Body of pancreas (tissue), 4 donors: ENCODE results near the gene GOLPH3. TPM values are rescaled to one million over a fixed set of nuclear protein-coding genes. Genes with fewer than 3 reads are reported as not detected.
A peak's percentile ranks its signal among the peaks of the same experiment; 100 is the strongest.

Experiments
- ATAC-seq: fragments of 150-250 bp; one replicate; pipeline ENCODE4 v1.9.1; 2016
- DNase-seq, 4 donors: peaks; one replicate each; pipeline ENCODE4 v3.0.0-alpha.2; 2019
- H3K27ac ChIP-seq, 4 donors: fragments of 200-600 bp; sonication (generic); 1 replicate in 3 of 4; 2 replicates in 1 of 4; pipeline versions ENCODE4 v1.5.1 to v1.6.1; 2016 to 2019; ENCODE audit warnings: mild to moderate bottlenecking in 1 of 4, mixed read lengths in 1 of 4, moderate library complexity in 1 of 4
- H3K27me3 ChIP-seq, 2 donors: fragments of 200-600 bp; sonication (generic); one replicate each; pipeline ENCODE4 v1.6.0; 2016; ENCODE audit warnings: mild to moderate bottlenecking in 1 of 2
- H3K36me3 ChIP-seq, 2 donors: fragments of 200-600 bp; sonication (generic); replicated peaks in 1 of 2; 2 replicates each; pipeline ENCODE4 v1.5.1; 2016; ENCODE audit warnings: low read depth in 2 of 2; ENCODE audit not compliant: insufficient read depth in 1 of 2
- H3K4me1 ChIP-seq: fragments of 200-600 bp; sonication (generic); one replicate; pipeline ENCODE4 v1.6.0; 2016
- H3K4me3 ChIP-seq, 2 donors: fragments of 200-600 bp; sonication (generic); 1 replicate in 1 of 2; 2 replicates in 1 of 2; pipeline ENCODE4 v1.5.1; 2016 to 2019
- H3K9me3 ChIP-seq, 3 donors: fragments of 200-600 bp; sonication (generic); 1 replicate in 2 of 3; 2 replicates in 1 of 3; pipeline ENCODE4 v1.5.1; 2016
- CTCF ChIP-seq, 7 experiments: fragments of 450-650 bp in 4 of 7; fragments of 200-600 bp in 3 of 7; sonication (generic) in 3 of 7; IDR thresholded peaks; one replicate each; pipeline ENCODE4 v1.5.1; 2016 to 2019; ENCODE audit warnings: antibody characterized with exemption in 7 of 7
- POLR2A ChIP-seq, 3 donors: fragments of 450-650 bp; IDR thresholded peaks; one replicate each; pipeline ENCODE4 v1.6.1; 2016; ENCODE audit warnings: antibody characterized with exemption in 3 of 3, mild to moderate bottlenecking in 2 of 3
- WGBS, 2 donors: methylation state at CpG; one replicate each; pipeline ENCODE4 v1.1.5; 2017; 5-methylcytosine and 5-hydroxymethylcytosine counted together
- intact Hi-C: fragments of 100-400 bp; cut with DNase I; formaldehyde crosslinking; loops from one replicate; pipeline ENCODE4 v1.15.1; 2023
- total RNA-seq, 2 donors: library from RNA; depleted of rRNA; stranded (reverse); fragments of >200 nt; gene quantifications; one replicate each; pipeline ENCODE4 v1.1.0, GENCODE V29; 2016

Gene GOLPH3
- total RNA-seq, 2 donors from 2014 or later: 74.2 to 78.4 TPM

- Histone ChIP-seq H3K36me3 (peaks cover 6 to 7% of the 10 kb centered on the region in 2 donors), H3K4me1 (no peaks in the 10 kb centered on the region), H3K9me3 (no peaks in the 10 kb centered on the region), H3K4me3 (no peak overlapping the region), H3K27ac (no peak overlapping the region), H3K27me3 (no peaks in the 10 kb centered on the region)
- no peak for DNase-seq
- intact Hi-C loops: no loop called here
- no peak for ATAC-seq
- no peak for TF ChIP-seq CTCF (IDR thresholded peaks at IDR 0.05)
- no peak for TF ChIP-seq POLR2A (IDR thresholded peaks at IDR 0.05)
- 63 to 64% methylated on average over 7 of the region's 7 CpGs for WGBS, 2 donors
Measured at GRCh38 chr5:32095261-32095671, 78.9 kb downstream of the GOLPH3 start.

- H3K27me3 ChIP-seq: no peaks in the 10 kb centered on the region
- no peaks in the 10 kb centered on the region for H3K4me1 ChIP-seq
- no peaks in the 10 kb centered on the region for H3K9me3 ChIP-seq
- H3K36me3 ChIP-seq: peaks cover 3 to 4% of the 10 kb centered on the region in 2 donors
- intact Hi-C loops: no loop called here
- TF ChIP-seq CTCF (IDR thresholded peaks at IDR 0.05) (no peak), POLR2A (IDR thresholded peaks at IDR 0.05) (no peak)
- ATAC-seq (no peak), DNase-seq (no peak)
- H3K4me3 ChIP-seq: no peak overlapping the region
- WGBS, 2 donors: 75 to 87% methylated on average over 5 of the region's 5 CpGs
- H3K27ac ChIP-seq: no peak overlapping the region
Measured at GRCh38 chr5:32094691-32095090, 79.4 kb downstream of the GOLPH3 start.

GRCh38 chr5:32092938-32093812 is 80.9 kb downstream of the GOLPH3 start:
- intact Hi-C loops: no loop called here
- 47 to 54% methylated on average over 18 to 20 of the region's 20 CpGs for WGBS, 2 donors
- no peaks in the 10 kb centered on the region for H3K9me3 ChIP-seq
- H3K27ac ChIP-seq: no peak overlapping the region
- TF ChIP-seq CTCF (IDR thresholded peaks at IDR 0.05) (peak in 6 of 7 experiments; percentile 42 to 80 (median 65)), POLR2A (IDR thresholded peaks at IDR 0.05) (no peak)
- DNase-seq (peak; percentile 62 to 75 (median 70)), ATAC-seq (peak; percentile 69)
- no peak overlapping the region for H3K4me3 ChIP-seq
- no peaks in the 10 kb centered on the region for H3K27me3 ChIP-seq
- H3K4me1 ChIP-seq: no peaks in the 10 kb centered on the region
- no peaks in the 10 kb centered on the region for H3K36me3 ChIP-seq

- H3K4me1 ChIP-seq: no peaks in the 10 kb centered on the region
- ATAC-seq (no peak), DNase-seq (no peak)
- no peaks in the 10 kb centered on the region for H3K36me3 ChIP-seq
- TF ChIP-seq POLR2A (IDR thresholded peaks at IDR 0.05) (no peak), CTCF (IDR thresholded peaks at IDR 0.05) (no peak)
- intact Hi-C loops: no loop called here
- H3K27me3 ChIP-seq: no peaks in the 10 kb centered on the region
- H3K9me3 ChIP-seq: no peaks in the 10 kb centered on the region
- 85 to 96% methylated on average over 6 to 14 of the region's 17 CpGs for WGBS, 2 donors
- H3K27ac ChIP-seq: no peak overlapping the region
- H3K4me3 ChIP-seq: no peak overlapping the region
Measured at GRCh38 chr5:32090755-32091128, 83.4 kb downstream of the GOLPH3 start.
